Smooth muscle cell (in vitro differentiated cells): ENCODE data around the gene FURIN. TPM values are rescaled to one million over a fixed set of nuclear protein-coding genes. Genes with fewer than 3 reads are reported as not detected.

Experiments
- DNase-seq: peaks from one replicate; lab custom pipeline; 2025; ENCODE audit not compliant: unreplicated experiment; lab: John Stamatoyannopoulos, UW
- H2AFZ ChIP-seq: fragments of 200-600 bp; sonication (generic); 2 replicates; pipeline ENCODE4 v1.6.0; 2016; ENCODE audit warnings: antibody characterized with exemption, low read depth, mild to moderate bottlenecking
- H3F3A ChIP-seq: fragments of 200-600 bp; sonication (generic); 2 replicates; pipeline ENCODE4 v1.6.0; 2017; ENCODE audit warnings: antibody characterized with exemption, low read depth
- H3K27ac ChIP-seq: fragments of 200-600 bp; sonication (generic); 2 replicates; pipeline ENCODE4 v1.5.1; 2016; ENCODE audit warnings: low read depth, mild to moderate bottlenecking
- H3K27me3 ChIP-seq: fragments of 200-600 bp; sonication (generic); 2 replicates; pipeline ENCODE4 v1.6.1; 2016; ENCODE audit warnings: low read depth, mild to moderate bottlenecking
- H3K36me3 ChIP-seq: fragments of 200-600 bp; sonication (generic); 2 replicates; pipeline ENCODE4 v1.5.1; 2016; ENCODE audit warnings: low read depth
- H3K4me1 ChIP-seq: fragments of 200-600 bp; sonication (generic); 2 replicates; pipeline ENCODE4 v1.5.1; 2016; ENCODE audit warnings: low read depth
- H3K4me2 ChIP-seq: fragments of 200-600 bp; sonication (generic); 2 replicates; pipeline ENCODE4 v1.6.0; 2016; ENCODE audit warnings: mild to moderate bottlenecking
- H3K4me3 ChIP-seq: fragments of 200-600 bp; sonication (generic); 2 replicates; pipeline ENCODE4 v1.5.1; 2016; ENCODE audit warnings: mild to moderate bottlenecking
- H3K79me2 ChIP-seq: fragments of 200-600 bp; sonication (generic); 2 replicates; pipeline ENCODE4 v1.6.0; 2016; ENCODE audit warnings: low read depth, mild to moderate bottlenecking
- H3K9ac ChIP-seq: fragments of 200-600 bp; sonication (generic); 2 replicates; pipeline ENCODE4 v1.6.0; 2016; ENCODE audit warnings: low read depth
- H3K9me3 ChIP-seq: fragments of 200-600 bp; sonication (generic); replicated peaks from 2 replicates; pipeline ENCODE4 v1.5.1; 2016; ENCODE audit warnings: low read depth
- H4K20me1 ChIP-seq: fragments of 200-600 bp; sonication (generic); 2 replicates; pipeline ENCODE4 v1.6.0; 2016; ENCODE audit warnings: low read depth
- WGBS: methylation state at CpG from one replicate; pipeline ENCODE4 v1.1.7; 2016; ENCODE audit warnings: low lambda C conversion rate; 5-methylcytosine and 5-hydroxymethylcytosine counted together
- polyA plus RNA-seq: library from polyadenylated mRNA; unstranded; fragments of >200 nt; fragmentation: Nextera tagmentation; extraction: Ambion mirVana; gene quantifications from 2 replicates; pipeline ENCODE4 v1.2.1, GENCODE V29; 2016
- total RNA-seq: library from RNA; depleted of rRNA; stranded (reverse); fragments of >200 nt; gene quantifications from 2 replicates; pipeline ENCODE4 v1.2.3, GENCODE V29; 2014
- TF ChIP-seq, protein P1 (sequence below): fragments of 200-600 bp; sonication (generic); IDR thresholded peaks from 2 replicates; pipeline ENCODE4 v1.5.1; 2017; ENCODE audit warnings: borderline replicate concordance, mild to moderate bottlenecking, antibody characterized with exemption; ENCODE audit not compliant: insufficient read depth, poor library complexity, severe bottlenecking

Gene FURIN
- total and polyA plus RNA-seq, 2 experiments from 2014 or later: 66.0 to 113 TPM

- TF ChIP-seq, protein P1, sequence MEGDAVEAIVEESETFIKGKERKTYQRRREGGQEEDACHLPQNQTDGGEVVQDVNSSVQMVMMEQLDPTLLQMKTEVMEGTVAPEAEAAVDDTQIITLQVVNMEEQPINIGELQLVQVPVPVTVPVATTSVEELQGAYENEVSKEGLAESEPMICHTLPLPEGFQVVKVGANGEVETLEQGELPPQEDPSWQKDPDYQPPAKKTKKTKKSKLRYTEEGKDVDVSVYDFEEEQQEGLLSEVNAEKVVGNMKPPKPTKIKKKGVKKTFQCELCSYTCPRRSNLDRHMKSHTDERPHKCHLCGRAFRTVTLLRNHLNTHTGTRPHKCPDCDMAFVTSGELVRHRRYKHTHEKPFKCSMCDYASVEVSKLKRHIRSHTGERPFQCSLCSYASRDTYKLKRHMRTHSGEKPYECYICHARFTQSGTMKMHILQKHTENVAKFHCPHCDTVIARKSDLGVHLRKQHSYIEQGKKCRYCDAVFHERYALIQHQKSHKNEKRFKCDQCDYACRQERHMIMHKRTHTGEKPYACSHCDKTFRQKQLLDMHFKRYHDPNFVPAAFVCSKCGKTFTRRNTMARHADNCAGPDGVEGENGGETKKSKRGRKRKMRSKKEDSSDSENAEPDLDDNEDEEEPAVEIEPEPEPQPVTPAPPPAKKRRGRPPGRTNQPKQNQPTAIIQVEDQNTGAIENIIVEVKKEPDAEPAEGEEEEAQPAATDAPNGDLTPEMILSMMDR: no peak
- 74% methylated on average over 14 of the region's 14 CpGs for WGBS
- H3K79me2 ChIP-seq: no peaks in the 10 kb centered on the region
Observed at GRCh38 chr15:90860942-90861675, 7.3 kb upstream of the FURIN start.

GRCh38 chr15:90862487-90862886, 5.9 kb upstream of the FURIN start:
- TF ChIP-seq, protein P1: no peak

More at GRCh38 chr15:90860942-90861675, 7.3 kb upstream of the FURIN start:
- no peak overlapping the region for H3K4me2 ChIP-seq
- no peaks in the 10 kb centered on the region for H3K27me3 ChIP-seq
- peaks cover 5% of the 10 kb centered on the region for H3F3A ChIP-seq
- no peak overlapping the region for H2AFZ ChIP-seq
- peaks cover 8% of the 10 kb centered on the region for H3K4me1 ChIP-seq
- H3K4me3 ChIP-seq: no peak overlapping the region
- no peak overlapping the region for H3K9ac ChIP-seq
- H3K36me3 ChIP-seq: no peaks in the 10 kb centered on the region
- no peaks in the 10 kb centered on the region for H4K20me1 ChIP-seq
- no peaks in the 10 kb centered on the region for H3K9me3 ChIP-seq
- H3K27ac ChIP-seq: no peak overlapping the region
- DNase-seq: no peak

DNA sequence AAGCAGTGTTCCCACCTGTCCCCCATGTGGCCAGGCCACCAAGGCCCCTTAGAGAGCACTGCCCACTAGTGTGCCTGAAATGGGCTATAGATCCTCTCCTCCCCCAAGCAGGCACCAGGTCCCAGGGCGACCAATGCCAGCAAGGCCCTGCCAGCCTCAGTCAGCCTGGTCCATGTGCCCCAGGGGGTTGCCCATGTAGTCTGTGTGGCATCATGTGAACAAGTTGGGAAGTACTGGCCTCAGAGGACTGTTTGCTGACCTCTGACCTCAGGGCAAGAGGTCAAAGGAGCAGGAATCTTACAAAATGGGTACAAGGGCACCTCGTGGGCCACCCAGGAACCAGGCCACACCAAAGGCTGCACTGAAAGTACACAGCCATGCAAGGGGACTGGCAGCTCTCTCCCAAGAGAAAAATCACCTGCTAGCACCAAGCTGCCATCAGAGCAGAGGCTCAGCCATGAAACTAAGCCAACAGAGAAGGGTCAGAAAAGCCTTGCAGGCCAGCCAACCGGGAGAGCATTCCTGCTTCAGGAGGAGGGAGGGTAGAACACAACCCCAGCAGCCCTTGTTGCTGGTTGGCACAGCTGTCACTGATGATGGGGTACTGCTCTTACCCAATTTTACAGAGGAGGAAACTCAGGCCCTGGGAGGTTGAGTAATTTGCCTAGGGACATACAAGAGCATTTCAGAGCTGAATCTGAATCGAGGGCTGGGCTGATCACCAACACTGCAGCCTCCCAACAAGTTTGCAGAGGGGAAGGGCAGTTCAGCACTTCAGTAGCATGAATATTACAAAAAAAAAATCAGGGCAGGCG, 5.2 kb upstream of the FURIN start:
- WGBS: 77% methylated on average over 5 of the region's 5 CpGs
- Histone ChIP-seq H3K4me2 (no peak overlapping the region), H3K9ac (no peak overlapping the region), H3K4me1 (peaks cover 8% of the 10 kb centered on the region), H3K36me3 (no peaks in the 10 kb centered on the region), H3K4me3 (no peak overlapping the region), H3F3A (peaks cover 5% of the 10 kb centered on the region), H3K9me3 (no peaks in the 10 kb centered on the region), H4K20me1 (no peaks in the 10 kb centered on the region), H3K27me3 (no peaks in the 10 kb centered on the region), H3K27ac (no peak overlapping the region), H2AFZ (no peak overlapping the region), H3K79me2 (no peaks in the 10 kb centered on the region)
- no peak for DNase-seq
- TF ChIP-seq, protein P1: no peak

More at GRCh38 chr15:90862487-90862886, 5.9 kb upstream of the FURIN start:
- H3K27ac ChIP-seq: no peak overlapping the region
- no peak overlapping the region for H3K4me3 ChIP-seq
- no peaks in the 10 kb centered on the region for H3K36me3 ChIP-seq
- H3K79me2 ChIP-seq: no peaks in the 10 kb centered on the region
- WGBS: 97% methylated on average over 6 of the region's 6 CpGs
- H3K4me2 ChIP-seq: no peak overlapping the region
- H3F3A ChIP-seq: peaks cover 5% of the 10 kb centered on the region
- H3K9me3 ChIP-seq: no peaks in the 10 kb centered on the region
- H3K27me3 ChIP-seq: no peaks in the 10 kb centered on the region
- no peak overlapping the region for H3K9ac ChIP-seq
- H3K4me1 ChIP-seq: peaks cover 8% of the 10 kb centered on the region
- H4K20me1 ChIP-seq: no peaks in the 10 kb centered on the region
- no peak overlapping the region for H2AFZ ChIP-seq
- DNase-seq: no peak
